Left ventricle myocardium inferior (tissue), 1 donor: ENCODE measurements around the gene ADAT2. TPM values are rescaled to one million over a fixed set of nuclear protein-coding genes. Genes with fewer than 3 reads are reported as not detected.

ENCODE experiments used
- DNase-seq: peaks from one replicate; pipeline ENCODE4 v3.0.0-alpha.2; 2020
- H3K27ac ChIP-seq: fragments of 200-600 bp; replicated peaks from 2 replicates; pipeline ENCODE4 v1.8.0; 2021
- H3K27me3 ChIP-seq: fragments of 200-600 bp; 2 replicates; pipeline ENCODE4 v1.8.0; 2021; ENCODE audit warnings: low read depth
- H3K36me3 ChIP-seq: fragments of 200-600 bp; 2 replicates; pipeline ENCODE4 v1.8.0; 2021
- H3K4me1 ChIP-seq: fragments of 200-600 bp; 2 replicates; pipeline ENCODE4 v1.8.0; 2021
- H3K4me3 ChIP-seq: fragments of 200-600 bp; 2 replicates; pipeline ENCODE4 v1.8.0; 2021; ENCODE audit warnings: mild to moderate bottlenecking, moderate library complexity
- H3K9me3 ChIP-seq: fragments of 200-600 bp; replicated peaks from 2 replicates; pipeline ENCODE4 v1.8.0; 2021
- intact Hi-C: fragments of 100-400 bp; cut with micrococcal nuclease; formaldehyde crosslinking; loops from one replicate; pipeline ENCODE4 v1.11.0; 2022
- total RNA-seq: library from RNA; stranded (reverse); fragmentation: NEBNext Ultra II Directional; extraction: Animal tissue kit (Norgen Biotek cat#: 25700); gene quantifications from one replicate; pipeline ENCODE4 v1.2.1, GENCODE V29; 2021
- TF ChIP-seq, protein P1 (sequence below): fragments of 200-600 bp; IDR thresholded peaks from 2 replicates; pipeline ENCODE4 v1.8.0; 2021; ENCODE audit warnings: antibody characterized with exemption, mild to moderate bottlenecking, borderline replicate concordance
- donor health status: DM: no; HTN: yes; CAD: no; lungs with severe emphysema.

ADAT2 gene
- total RNA-seq, 1 donor from 2014 or later, result 1.5 TPM

DNA sequence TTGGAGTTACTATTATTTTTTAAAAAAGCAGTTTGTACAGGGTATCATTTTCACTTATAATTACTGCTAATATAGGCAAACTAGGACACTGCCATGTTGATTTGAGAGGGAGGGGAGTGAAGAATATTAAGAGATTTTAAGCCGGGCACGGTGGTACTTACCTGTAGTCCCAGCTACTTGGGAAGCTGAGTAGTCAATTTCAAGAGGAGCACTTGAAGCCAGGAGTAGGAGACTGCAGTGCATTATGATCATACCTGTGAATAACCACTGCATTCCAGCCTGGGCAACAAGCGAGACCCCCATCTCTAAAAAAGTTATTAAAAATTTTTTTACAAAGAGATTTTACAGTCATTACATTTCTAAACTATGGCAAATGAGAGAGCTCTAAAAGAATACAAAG is 35.7 kb downstream of the ADAT2 start:
- H3K36me3 ChIP-seq, result no peaks in the 10 kb centered on the region
- no peak for DNase-seq
- H3K4me3 ChIP-seq, result no peak overlapping the region
- TF ChIP-seq, protein P1, sequence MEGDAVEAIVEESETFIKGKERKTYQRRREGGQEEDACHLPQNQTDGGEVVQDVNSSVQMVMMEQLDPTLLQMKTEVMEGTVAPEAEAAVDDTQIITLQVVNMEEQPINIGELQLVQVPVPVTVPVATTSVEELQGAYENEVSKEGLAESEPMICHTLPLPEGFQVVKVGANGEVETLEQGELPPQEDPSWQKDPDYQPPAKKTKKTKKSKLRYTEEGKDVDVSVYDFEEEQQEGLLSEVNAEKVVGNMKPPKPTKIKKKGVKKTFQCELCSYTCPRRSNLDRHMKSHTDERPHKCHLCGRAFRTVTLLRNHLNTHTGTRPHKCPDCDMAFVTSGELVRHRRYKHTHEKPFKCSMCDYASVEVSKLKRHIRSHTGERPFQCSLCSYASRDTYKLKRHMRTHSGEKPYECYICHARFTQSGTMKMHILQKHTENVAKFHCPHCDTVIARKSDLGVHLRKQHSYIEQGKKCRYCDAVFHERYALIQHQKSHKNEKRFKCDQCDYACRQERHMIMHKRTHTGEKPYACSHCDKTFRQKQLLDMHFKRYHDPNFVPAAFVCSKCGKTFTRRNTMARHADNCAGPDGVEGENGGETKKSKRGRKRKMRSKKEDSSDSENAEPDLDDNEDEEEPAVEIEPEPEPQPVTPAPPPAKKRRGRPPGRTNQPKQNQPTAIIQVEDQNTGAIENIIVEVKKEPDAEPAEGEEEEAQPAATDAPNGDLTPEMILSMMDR, result no peak
- no peaks in the 10 kb centered on the region for H3K9me3 ChIP-seq
- no peaks in the 10 kb centered on the region for H3K27me3 ChIP-seq
- H3K4me1 ChIP-seq, result no peaks in the 10 kb centered on the region
- H3K27ac ChIP-seq, result no peak overlapping the region
- intact Hi-C loops, result no loop called here

DNA sequence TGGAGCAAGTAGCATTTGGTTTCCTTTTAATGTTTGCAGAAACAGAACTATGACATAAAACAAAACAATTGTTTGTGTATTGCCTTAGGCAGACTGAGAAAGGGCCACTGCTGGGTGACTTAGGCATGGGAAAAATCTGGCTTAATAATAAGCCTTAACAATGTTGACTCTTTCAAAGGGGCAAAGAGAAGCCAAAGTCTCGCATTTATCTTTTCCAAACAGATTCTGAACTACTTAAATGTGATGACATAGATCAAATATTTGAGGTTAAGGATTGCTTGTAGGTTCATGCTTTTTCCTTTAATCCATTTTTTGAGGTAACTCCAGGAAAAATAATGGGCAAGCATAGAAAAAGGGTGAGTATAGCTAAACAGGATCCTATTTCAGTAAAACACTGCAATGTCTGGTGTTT is 39.6 kb downstream of the ADAT2 start:
- intact Hi-C loops, result no loop called here
- no peaks in the 10 kb centered on the region for H3K4me1 ChIP-seq
- TF ChIP-seq, protein P1, result no peak
- no peak for DNase-seq
- H3K27ac ChIP-seq, result no peak overlapping the region
- no peaks in the 10 kb centered on the region for H3K27me3 ChIP-seq
- H3K4me3 ChIP-seq, result no peak overlapping the region
- no peaks in the 10 kb centered on the region for H3K9me3 ChIP-seq
- H3K36me3 ChIP-seq, result no peaks in the 10 kb centered on the region

DNA sequence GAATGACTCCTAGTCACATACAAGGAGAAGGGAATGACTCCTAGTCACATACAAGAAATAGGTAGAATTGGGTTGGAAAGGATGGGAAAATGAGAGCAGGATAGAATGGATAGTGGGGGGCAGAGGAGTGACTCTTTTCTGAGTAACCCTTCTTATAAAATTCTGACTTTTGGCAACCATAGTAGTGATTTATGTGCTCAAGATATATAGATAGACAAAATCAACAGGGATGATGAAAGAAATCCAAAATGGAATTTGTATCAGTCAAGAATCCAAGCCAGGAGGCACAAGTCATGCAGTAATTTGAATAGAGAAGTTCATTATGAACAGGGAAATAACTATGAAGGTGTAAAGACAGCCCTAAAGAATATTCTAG is 41.7 kb downstream of the ADAT2 start:
- Histone ChIP-seq H3K27me3 (no peaks in the 10 kb centered on the region), H3K36me3 (no peaks in the 10 kb centered on the region), H3K4me3 (no peak overlapping the region), H3K9me3 (no peaks in the 10 kb centered on the region), H3K4me1 (no peaks in the 10 kb centered on the region), H3K27ac (no peak overlapping the region)
- DNase-seq, result no peak
- intact Hi-C loops, result no loop called here
- TF ChIP-seq, protein P1, result no peak

DNA sequence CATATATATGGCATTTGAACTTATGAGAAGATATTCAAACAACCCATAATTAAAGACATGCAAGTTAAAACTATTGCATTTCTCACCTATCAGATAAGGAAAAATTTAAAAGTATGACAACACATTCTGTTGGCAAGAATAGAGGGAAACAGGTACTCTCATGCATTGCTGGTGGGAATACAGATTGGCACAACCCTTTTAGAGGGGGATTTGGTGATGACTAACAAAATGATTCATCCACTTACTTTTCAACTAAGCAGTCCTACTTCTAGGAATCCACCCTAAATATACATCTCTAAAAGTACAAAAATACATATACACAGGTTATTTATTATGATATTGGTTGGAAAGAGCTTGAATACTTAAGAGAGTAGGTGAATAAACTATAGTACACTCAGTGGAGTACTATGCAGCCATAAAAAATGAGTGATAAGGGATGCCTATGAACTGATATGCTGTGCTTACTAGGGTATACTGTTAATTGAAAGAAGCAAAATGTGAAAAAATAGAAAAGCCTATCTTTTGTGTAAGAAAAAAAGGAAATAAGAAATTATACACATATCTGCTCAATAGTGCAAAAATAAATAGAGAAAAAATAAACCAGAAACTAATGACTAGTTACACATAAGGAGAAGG is 42.2 kb downstream of the ADAT2 start:
- intact Hi-C loops, result no loop called here
- no peak for DNase-seq
- TF ChIP-seq, protein P1, result no peak
- Histone ChIP-seq H3K4me3 (no peak overlapping the region), H3K36me3 (no peaks in the 10 kb centered on the region), H3K27ac (no peak overlapping the region), H3K9me3 (no peaks in the 10 kb centered on the region), H3K4me1 (no peaks in the 10 kb centered on the region), H3K27me3 (no peaks in the 10 kb centered on the region)

DNA sequence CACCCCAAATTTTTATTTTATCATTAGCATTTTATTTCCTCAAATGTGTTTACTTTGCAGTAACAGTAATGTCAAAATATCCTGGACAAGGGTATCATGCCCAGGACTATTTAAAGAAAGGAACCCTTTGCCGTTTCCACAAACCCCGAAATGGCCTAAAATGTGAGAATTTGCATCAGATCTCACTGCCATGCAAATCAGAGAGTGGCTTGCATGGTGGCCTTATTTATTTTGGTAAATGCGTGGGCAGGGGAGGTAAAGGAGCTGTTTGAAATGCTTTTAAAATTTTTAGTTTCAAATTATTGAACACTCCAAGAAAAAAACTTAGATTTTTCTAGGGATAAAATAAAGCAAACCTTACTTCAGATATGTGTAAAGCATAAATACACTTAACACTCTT is 43.8 kb downstream of the ADAT2 start:
- H3K27ac ChIP-seq, result no peak overlapping the region
- H3K36me3 ChIP-seq, result no peaks in the 10 kb centered on the region
- intact Hi-C loops, result no loop called here
- TF ChIP-seq, protein P1, result no peak
- no peak overlapping the region for H3K4me3 ChIP-seq
- no peaks in the 10 kb centered on the region for H3K27me3 ChIP-seq
- DNase-seq, result no peak
- H3K4me1 ChIP-seq, result no peaks in the 10 kb centered on the region
- H3K9me3 ChIP-seq, result no peaks in the 10 kb centered on the region
